H1 (cell line): ENCODE measurements around the gene FANCE. TPM values are rescaled to one million over a fixed set of nuclear protein-coding genes. Genes with fewer than 3 reads are reported as not detected.
A peak's percentile ranks its signal among the peaks of the same experiment; 100 is the strongest.

Experiments used
- CTCF ChIA-PET: fragments of 300-600 bp; sonication (Branson Sonifier 250); formaldehyde crosslinking; loops from one replicate; lab custom pipeline; 2021; ENCODE audit not compliant: partially characterized antibody; lab: Charles Lee
- POLR2A ChIA-PET: fragments of 300-600 bp; sonication (Branson Sonifier 250); formaldehyde crosslinking; loops from one replicate; lab custom pipeline; 2021; ENCODE audit warnings: inconsistent platforms; ENCODE audit not compliant: partially characterized antibody; lab: Charles Lee
- DNase-seq, 2 experiments: peaks; one replicate each; pipeline versions ENCODE4 v3.0.0 to v3.0.0-alpha.2; 2010 to 2022; ENCODE audit warnings: low spot score in 2 of 2, low read depth in 1 of 2, mixed read lengths in 1 of 2
- FAIRE-seq: peaks from 2 replicates; lab custom pipeline; 2011; peaks lifted over from hg19 to GRCh38; lab: Jason Lieb, UNC
- H2AFZ ChIP-seq: 2 replicates; pipeline ENCODE4 v1.8.1; 2012; ENCODE audit warnings: low read length, inconsistent platforms
- H2AK5ac ChIP-seq: 2 replicates; pipeline ENCODE4 v1.6.1; 2013; ENCODE audit warnings: low read depth, low read length
- H2BK120ac ChIP-seq: replicated peaks from 2 replicates; pipeline ENCODE3; 2013; ENCODE audit warnings: low read depth, low read length, inconsistent platforms
- H2BK12ac ChIP-seq: 2 replicates; pipeline ENCODE4 v1.6.1; 2013; ENCODE audit warnings: low read depth, low read length
- H2BK15ac ChIP-seq: 2 replicates; pipeline ENCODE4 v1.6.1; 2013; ENCODE audit warnings: low read length
- H2BK20ac ChIP-seq: 2 replicates; pipeline ENCODE4 v1.6.1; 2013; ENCODE audit warnings: low read length
- H2BK5ac ChIP-seq: 2 replicates; pipeline ENCODE4 v1.6.1; 2013; ENCODE audit warnings: low read depth, low read length
- H3K14ac ChIP-seq: 2 replicates; pipeline ENCODE4 v1.6.1; 2013; ENCODE audit warnings: inconsistent platforms; ENCODE audit not compliant: insufficient read length
- H3K18ac ChIP-seq: 2 replicates; pipeline ENCODE4 v1.6.1; 2013; ENCODE audit warnings: low read length; ENCODE audit errors: extremely low read depth
- H3K23ac ChIP-seq: 2 replicates; pipeline ENCODE4 v1.6.1; 2013; ENCODE audit warnings: inconsistent platforms; ENCODE audit not compliant: insufficient read length
- H3K23me2 ChIP-seq: 2 replicates; pipeline ENCODE4 v1.6.1; 2013; ENCODE audit warnings: low read depth, low read length
- H3K27ac ChIP-seq: 2 replicates; pipeline ENCODE4 v1.6.1; 2011; ENCODE audit warnings: low read depth, low read length, inconsistent platforms
- H3K27me3 ChIP-seq, 4 experiments: replicated peaks in 1 of 4; 1 replicate in 1 of 4; 2 replicates in 3 of 4; pipeline versions ENCODE4 v1.6.1 to v1.8.1; 2011 to 2013; ENCODE audit warnings: low read length in 3 of 4, mild to moderate bottlenecking in 3 of 4, inconsistent platforms in 2 of 4, mixed read lengths in 2 of 4, moderate library complexity in 1 of 4; ENCODE audit not compliant: control insufficient read depth in 3 of 4, insufficient read depth in 3 of 4; ENCODE audit errors: extremely low read depth in 1 of 4
- H3K36me3 ChIP-seq, 4 experiments: 2 replicates each; pipeline versions ENCODE4 v1.6.1 to v1.8.1; 2011 to 2013; ENCODE audit warnings: mild to moderate bottlenecking in 4 of 4, low read length in 3 of 4, moderate library complexity in 2 of 4, control low read depth in 1 of 4, inconsistent platforms in 1 of 4; ENCODE audit not compliant: insufficient read depth in 4 of 4, control insufficient read depth in 2 of 4
- H3K4ac ChIP-seq: replicated peaks from 2 replicates; pipeline ENCODE3; 2013; ENCODE audit warnings: low read length, low read depth, mixed read lengths, inconsistent platforms; ENCODE audit not compliant: insufficient read length
- H3K4me1 ChIP-seq, 4 experiments: replicated peaks in 1 of 4; 1 replicate in 1 of 4; 2 replicates in 3 of 4; pipeline versions ENCODE4 v1.6.1 to v1.8.1; 2011 to 2013; ENCODE audit warnings: low read length in 3 of 4, inconsistent platforms in 2 of 4, mixed read lengths in 1 of 4; ENCODE audit not compliant: insufficient read depth in 4 of 4, control insufficient read depth in 3 of 4
- H3K4me2 ChIP-seq, 2 experiments: 2 replicates each; pipeline versions ENCODE4 v1.6.1 to v1.8.1; 2011 to 2013; ENCODE audit warnings: low read depth in 2 of 2, low read length in 2 of 2, control low read depth in 1 of 2, inconsistent platforms in 1 of 2, mild to moderate bottlenecking in 1 of 2; ENCODE audit not compliant: insufficient read depth in 1 of 2
- H3K4me3 ChIP-seq, 4 experiments: fragments of 200-600, 300-600 bp in 1 of 4; sonication (generic), shearing (Covaris generic), sonication (Bioruptor Twin) in 1 of 4; 2 replicates each; pipeline versions ENCODE4 v1.5.1 to v1.8.1; 2011 to 2016; ENCODE audit warnings: low read length in 4 of 4, low read depth in 3 of 4, control low read depth in 2 of 4, inconsistent platforms in 2 of 4, mild to moderate bottlenecking in 2 of 4, mixed read lengths in 1 of 4, moderate library complexity in 1 of 4; ENCODE audit not compliant: insufficient read depth in 2 of 4; ENCODE audit errors: extremely low read depth in 1 of 4
- H3K56ac ChIP-seq: replicated peaks from 2 replicates; pipeline ENCODE3; 2013; ENCODE audit warnings: low read depth, mild to moderate bottlenecking, mixed read lengths, low read length, inconsistent platforms; ENCODE audit not compliant: insufficient read length
- H3K79me1 ChIP-seq: 2 replicates; pipeline ENCODE4 v1.6.1; 2013; ENCODE audit warnings: low read depth, low read length, control low read depth
- H3K79me2 ChIP-seq, 2 experiments: 2 replicates each; pipeline versions ENCODE4 v1.6.1 to v1.8.1; 2012 to 2013; ENCODE audit warnings: low read length in 2 of 2, mild to moderate bottlenecking in 2 of 2, inconsistent platforms in 1 of 2; ENCODE audit not compliant: insufficient read depth in 2 of 2, control insufficient read depth in 1 of 2
- H3K9ac ChIP-seq, 4 experiments: replicated peaks in 1 of 4; 1 replicate in 1 of 4; 2 replicates in 3 of 4; pipeline versions ENCODE4 v1.6.1 to v1.8.1; 2011 to 2013; ENCODE audit warnings: low read depth in 3 of 4, low read length in 3 of 4, control low read depth in 2 of 4, mild to moderate bottlenecking in 2 of 4, moderate library complexity in 2 of 4, inconsistent platforms in 1 of 4; ENCODE audit errors: extremely low read depth in 1 of 4
- H3K9me3 ChIP-seq, 2 experiments: 2 replicates each; pipeline versions ENCODE4 v1.6.1 to v1.8.1; 2012 to 2013; ENCODE audit warnings: mild to moderate bottlenecking in 2 of 2, moderate library complexity in 2 of 2, control low read depth in 1 of 2, inconsistent platforms in 1 of 2, low read depth in 1 of 2, low read length in 1 of 2, mixed read lengths in 1 of 2; ENCODE audit not compliant: insufficient read depth in 2 of 2
- H4K20me1 ChIP-seq, 2 experiments: replicated peaks in 1 of 2; 2 replicates each; pipeline versions ENCODE3 to v1.8.1; 2011 to 2013; ENCODE audit warnings: inconsistent platforms in 2 of 2, low read length in 2 of 2, mild to moderate bottlenecking in 1 of 2; ENCODE audit not compliant: insufficient read depth in 2 of 2, control insufficient read depth in 1 of 2
- H4K5ac ChIP-seq: 2 replicates; pipeline ENCODE4 v1.6.1; 2013; ENCODE audit warnings: low read length, low read depth, mixed read lengths, inconsistent platforms; ENCODE audit not compliant: insufficient read length
- H4K8ac ChIP-seq: 2 replicates; pipeline ENCODE4 v1.8.0; 2013; ENCODE audit warnings: mild to moderate bottlenecking, moderate library complexity, low read length, inconsistent platforms; ENCODE audit not compliant: insufficient read depth; ENCODE audit errors: extremely low read depth
- H4K91ac ChIP-seq: replicated peaks from 2 replicates; pipeline ENCODE3; 2013; ENCODE audit warnings: low read length, mixed read lengths, inconsistent platforms; ENCODE audit not compliant: insufficient read length
- ASH2L ChIP-seq: fragments of 200-600, 300-600 bp; sonication (generic); IDR thresholded peaks from one replicate; pipeline ENCODE4 v1.7.1; 2017; ENCODE audit warnings: low read length
- EZH2 ChIP-seq: fragments of 200-600 bp; sonication (generic); IDR thresholded peaks from 2 replicates; pipeline ENCODE4 v1.7.1; 2012; ENCODE audit warnings: low read depth, mild to moderate bottlenecking, moderate library complexity, low read length, inconsistent platforms; ENCODE audit not compliant: severe bottlenecking
- MAX ChIP-seq: IDR thresholded peaks from 2 replicates; pipeline ENCODE4 v1.6.1; 2012; ENCODE audit warnings: inconsistent platforms
- POU5F1 ChIP-seq: IDR thresholded peaks from 2 replicates; pipeline ENCODE4 v1.6.1; 2011; ENCODE audit warnings: low read depth, mild to moderate bottlenecking, low read length, moderate library complexity
- SP4 ChIP-seq: IDR thresholded peaks from 2 replicates; pipeline ENCODE4 v1.6.1; 2012; ENCODE audit warnings: low read length, inconsistent platforms
- WGBS, 2 experiments: shearing (Covaris generic) in 1 of 2; methylation state at CpG; one replicate each; pipeline versions ENCODE4 v1.1.6 to v1.1.7; 2013 to 2015; ENCODE audit warnings: low lambda C conversion rate in 2 of 2, mixed read lengths in 2 of 2, inconsistent platforms in 1 of 2, low coverage in 1 of 2, missing lambda C conversion rate in 1 of 2; ENCODE audit not compliant: insufficient replicate concordance in 2 of 2, insufficient coverage in 1 of 2, insufficient read length in 1 of 2; ENCODE audit errors: extremely low coverage in 1 of 2, missing lambda C conversion rate in 1 of 2; 5-methylcytosine and 5-hydroxymethylcytosine counted together
- long read RNA-seq, 2 experiments: library from RNA in 1 of 2; library from capped mRNA in 1 of 2; stranded (forward); transcript quantifications; one replicate each; pipeline ENCODE4 v2.0.0, GENCODE V29; 2021; ENCODE audit warnings: inconsistent platforms in 1 of 2
- polyA minus RNA-seq, 3 experiments: library from RNA; depleted of rRNA, polyadenylated mRNA; stranded (reverse); fragments of >200 nt; gene quantifications; 1 replicate in 2 of 3; 2 replicates in 1 of 3; pipeline ENCODE4 v1.2.3, GENCODE V29; 2011
- polyA plus RNA-seq, 7 experiments: library from polyadenylated mRNA; depleted of rRNA in 3 of 7; stranded (reverse) in 5 of 7; unstranded in 2 of 7; fragments of >200 nt in 5 of 7; fragments of 200-250 nt in 2 of 7; gene quantifications; 1 replicate in 5 of 7; 2 replicates in 1 of 7; 4 replicates in 1 of 7; pipeline versions ENCODE4 v1.2.1 to v1.2.3, GENCODE V29; 2011 to 2013; ENCODE audit warnings: missing spikeins in 2 of 7, mixed read lengths in 2 of 7
- total RNA-seq: library from RNA; stranded (reverse); fragmentation: NEBNext Ultra II Directional; extraction: Animal tissue kit (Norgen Biotek cat#: 25700); gene quantifications from 2 replicates; pipeline ENCODE4 v1.2.1, GENCODE V29; 2021

The FANCE gene, protein sequence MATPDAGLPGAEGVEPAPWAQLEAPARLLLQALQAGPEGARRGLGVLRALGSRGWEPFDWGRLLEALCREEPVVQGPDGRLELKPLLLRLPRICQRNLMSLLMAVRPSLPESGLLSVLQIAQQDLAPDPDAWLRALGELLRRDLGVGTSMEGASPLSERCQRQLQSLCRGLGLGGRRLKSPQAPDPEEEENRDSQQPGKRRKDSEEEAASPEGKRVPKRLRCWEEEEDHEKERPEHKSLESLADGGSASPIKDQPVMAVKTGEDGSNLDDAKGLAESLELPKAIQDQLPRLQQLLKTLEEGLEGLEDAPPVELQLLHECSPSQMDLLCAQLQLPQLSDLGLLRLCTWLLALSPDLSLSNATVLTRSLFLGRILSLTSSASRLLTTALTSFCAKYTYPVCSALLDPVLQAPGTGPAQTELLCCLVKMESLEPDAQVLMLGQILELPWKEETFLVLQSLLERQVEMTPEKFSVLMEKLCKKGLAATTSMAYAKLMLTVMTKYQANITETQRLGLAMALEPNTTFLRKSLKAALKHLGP
- total RNA-seq (16.1 and 16.4 TPM in 2 replicates), polyA plus RNA-seq (2011; rRNA removed) (17.0 and 19.2 TPM in 2 replicates), polyA minus RNA-seq (2011; rRNA and poly(A)+ RNA removed) (17.3 and 24.8 TPM in 2 replicates)
- polyA plus RNA-seq (2011; cell fraction: cytosol; rRNA removed): 19.6 TPM
- polyA plus RNA-seq (2011; cell fraction: nucleus; rRNA removed): 21.5 TPM
- 11.7 to 17.9 TPM (median 16.0 TPM) in 4 replicates for polyA plus RNA-seq (2012, experiment 1 of 2)
- polyA plus RNA-seq (2012, experiment 2 of 2): 22.8 TPM
- polyA plus RNA-seq (2013, experiment 1 of 2): 8.4 TPM
- 8.7 TPM for polyA plus RNA-seq (2013, experiment 2 of 2)
- polyA minus RNA-seq (2011; cell fraction: cytosol; rRNA and poly(A)+ RNA removed): 15.8 TPM
- 8.3 TPM for polyA minus RNA-seq (2011; cell fraction: nucleus; rRNA and poly(A)+ RNA removed)
- long read RNA-seq, experiment 1, partial matches to known transcripts: 9 of 16 reads
- long read RNA-seq, experiment 1, other reads (novel, unspliced or antisense): 5 of 16 reads
- long read RNA-seq, experiment 2, partial matches to known transcripts: 1 of 2 reads
- long read RNA-seq, experiment 2, other reads (novel, unspliced or antisense): 1 of 2 reads

GRCh38 chr6:35452183-35453090, at the start of gene FANCE:
FANCE (plus strand) TSS chr6:35452338; CDS start chr6:35452546, 208 bp downstream.
- Histone ChIP-seq H4K5ac (no peak within 1 kb of the TSS), H2BK15ac (no peak within 1 kb of the TSS), H4K8ac (peak within 1 kb of the TSS; percentile 64), H3K79me2 (no peaks in the 10 kb centered on the region), H3K23me2 (peaks cover 8% of the 10 kb centered on the region; the same call in 1 of the 2 replicates), H3K4me2 (peak within 1 kb of the TSS; percentile 87 to 89), H3K9ac (peak within 1 kb of the TSS; percentile 22 to 84 (median 38); a peak in 6 of 7 replicates), H3K14ac (no peak within 1 kb of the TSS), H2BK120ac (no peak within 1 kb of the TSS), H4K20me1 (peaks cover 0 to 4% of the 10 kb centered on the region in 2 experiments), H3K4ac (no peak within 1 kb of the TSS), H2BK20ac (no peak within 1 kb of the TSS), H4K91ac (peak within 1 kb of the TSS; percentile 35), H3K27me3 (no peaks in the 10 kb centered on the region), H2BK12ac (0 out of 2 replicates have a peak within 1 kb of the TSS, but pooled peaks have one; percentile 18), H3K4me3 (peak within 1 kb of the TSS; percentile 23 to 67 (median 59)), H3K56ac (no peak within 1 kb of the TSS), H3K4me1 (peaks cover 7 to 14% (median 10%) of the 10 kb centered on the region in 4 experiments; a peak in 6 of 7 replicates), H3K79me1 (no peaks in the 10 kb centered on the region; the same call in 1 of the 2 replicates), H2AFZ (peak within 1 kb of the TSS; percentile 92; the same call in 1 of the 2 replicates), H3K23ac (no peak within 1 kb of the TSS), H3K9me3 (no peaks in the 10 kb centered on the region; a peak in 1 of 4 replicates), H2BK5ac (no peak within 1 kb of the TSS), H2AK5ac (no peak within 1 kb of the TSS), H3K27ac (no peak within 1 kb of the TSS), H3K36me3 (peaks cover 0 to 9% (median 2%) of the 10 kb centered on the region in 4 experiments; a peak in 4 of 8 replicates), H3K18ac (peak within 1 kb of the TSS; percentile 60; the same call in 1 of the 2 replicates)
- POLR2A ChIA-PET: interaction anchor here (0.8 to 12.4 kb wide), 8 partner anchors 8 to 120 kb away, joined by 3 to 197 read pairs (median 3); partner anchors contain the start of gene RPL10A
- 7% methylated on average over 32 of the region's 87 CpGs; no CpG with 5 or more reads in 1 of the 2 experiments for WGBS, 2 experiments
- CTCF ChIA-PET: interaction anchor here (0.7 to 11.0 kb wide), 10 partner anchors 9 to 225 kb away, joined by 3 to 161 read pairs (median 4); partner anchors contain the start of genes DEF6, PPARD and RPL10A
- FAIRE-seq (no peak), DNase-seq (peak; percentile 90 to 100)
- peak; percentile 44; the same call in 1 of the 2 replicates for TF ChIP-seq MAX
- no peak for TF ChIP-seq POU5F1
- TF ChIP-seq SP4: no peak
- TF ChIP-seq EZH2: no peak
- TF ChIP-seq ASH2L: peak; percentile 35
